ENCODE measurements around the gene ITPRID1.
A peak's percentile ranks its signal among the peaks of the same experiment; 100 is the strongest.
"Not testable (repeated sequence)": the region's sequence is repeated elsewhere in the genome, so short reads cannot be mapped to it uniquely, and the experiment has no call there.

Gene ITPRID1

DNA sequence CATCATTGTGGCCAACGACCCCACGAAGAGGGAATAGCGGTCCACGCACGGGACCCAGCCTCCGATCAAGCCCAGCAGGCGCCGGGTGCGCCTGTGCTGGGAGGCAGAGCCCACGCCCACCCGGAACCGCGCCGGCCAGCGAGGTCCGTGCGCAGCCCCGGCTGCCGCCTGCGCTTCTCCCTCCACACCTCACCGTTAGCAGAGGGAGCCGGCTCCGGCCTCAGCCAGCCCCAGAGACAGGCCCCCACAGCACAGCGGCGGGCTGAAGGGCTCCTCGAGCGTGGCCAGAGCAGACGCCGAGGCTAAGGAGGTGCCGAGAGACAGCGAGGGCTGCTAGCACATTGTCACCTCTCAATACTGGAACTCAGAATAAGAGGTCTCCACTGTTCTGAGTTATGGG, 3.6 kb downstream of the ITPRID1 start:
- DNase-seq: no peak

DNA sequence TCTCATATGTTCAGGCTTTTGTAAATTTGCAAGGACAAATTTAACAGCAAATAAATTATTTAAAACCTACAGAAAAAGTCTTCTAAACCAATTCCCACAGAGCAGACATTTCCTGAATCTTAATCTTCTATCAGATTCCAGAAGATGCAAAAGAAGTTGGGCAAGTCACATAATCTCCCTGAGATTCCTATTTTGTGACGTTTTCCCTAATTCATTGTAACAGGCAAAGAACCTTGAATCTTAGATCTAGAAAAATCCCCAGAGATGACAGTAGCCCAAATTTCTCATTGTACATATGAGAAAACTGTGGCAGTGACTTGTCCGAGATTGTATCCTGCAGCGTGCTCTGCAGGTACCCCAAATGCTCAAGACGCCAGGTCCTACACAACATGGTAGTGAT, 4.9 kb downstream of the ITPRID1 start:
- DNase-seq: no peak

DNA sequence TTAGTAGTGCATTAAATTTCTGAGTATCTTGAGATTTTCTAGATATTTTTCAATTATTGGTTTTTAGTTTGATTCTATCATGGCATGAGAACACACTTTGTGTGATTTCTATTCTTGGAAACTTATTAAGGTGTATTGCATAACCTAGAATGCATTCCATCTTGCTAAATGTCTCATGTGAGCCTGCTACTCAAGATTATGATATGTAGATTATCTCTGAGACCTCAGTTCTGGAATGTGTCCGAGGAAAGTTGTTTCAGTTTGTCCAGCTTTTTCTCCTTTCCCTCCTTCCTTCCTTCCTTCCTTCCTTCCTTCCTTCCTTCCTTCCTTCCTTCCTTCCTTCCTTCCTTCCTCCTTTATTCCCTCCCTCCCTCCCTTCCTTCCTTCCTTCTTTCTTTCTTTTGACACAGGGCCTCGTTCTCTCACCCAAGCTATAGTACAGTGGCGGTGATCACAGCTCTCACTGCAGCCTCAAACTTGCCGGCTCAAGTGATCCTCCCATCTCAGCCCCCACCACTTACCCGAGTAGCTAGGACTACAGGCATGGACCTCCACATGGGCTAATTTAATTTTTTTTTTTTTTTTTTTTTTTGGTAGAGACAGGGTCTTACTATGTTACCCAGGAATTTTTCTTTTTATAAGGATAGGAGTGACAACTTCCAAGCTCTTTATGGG, 7.6 kb downstream of the ITPRID1 start:
- no peak for DNase-seq

DNA sequence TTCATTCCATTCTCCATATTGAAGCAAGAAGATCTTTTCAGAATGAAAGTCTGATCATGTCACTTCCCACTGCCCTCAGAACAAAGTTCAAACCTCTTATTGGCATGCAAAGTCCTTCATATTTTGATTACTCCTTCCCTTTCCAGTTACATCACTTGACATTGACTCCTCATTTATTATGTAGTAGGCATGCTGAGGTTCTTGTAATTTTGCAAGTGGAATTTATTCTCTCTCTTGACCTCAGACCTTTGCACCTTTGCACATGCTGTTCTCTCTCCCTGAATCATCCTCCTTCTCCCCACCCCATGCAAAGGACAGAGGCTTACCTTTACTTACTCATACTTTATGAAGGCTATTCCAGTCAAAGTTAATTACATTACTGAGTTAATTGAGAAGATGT, 13.0 kb downstream of the ITPRID1 start:
- no peak for DNase-seq

DNA sequence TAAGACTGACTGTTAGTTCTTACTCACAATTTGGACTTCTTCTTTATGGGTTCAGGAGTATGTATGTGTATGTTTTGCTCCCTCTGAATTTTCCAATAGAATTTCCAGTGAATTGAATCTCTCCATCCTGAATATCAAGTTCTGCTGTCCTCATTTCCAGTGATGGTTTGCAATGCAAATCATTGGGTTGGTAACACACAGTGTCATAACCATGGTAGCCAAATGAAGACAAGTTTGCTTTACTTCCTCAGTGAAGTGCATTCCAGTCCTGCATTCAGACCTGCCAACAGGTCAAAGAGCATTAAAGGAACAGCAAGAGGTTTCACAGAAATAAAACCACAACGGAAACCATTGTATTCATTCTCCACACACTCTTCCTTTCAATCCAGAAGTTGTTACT, 15.2 kb downstream of the ITPRID1 start:
- DNase-seq: no peak

DNA sequence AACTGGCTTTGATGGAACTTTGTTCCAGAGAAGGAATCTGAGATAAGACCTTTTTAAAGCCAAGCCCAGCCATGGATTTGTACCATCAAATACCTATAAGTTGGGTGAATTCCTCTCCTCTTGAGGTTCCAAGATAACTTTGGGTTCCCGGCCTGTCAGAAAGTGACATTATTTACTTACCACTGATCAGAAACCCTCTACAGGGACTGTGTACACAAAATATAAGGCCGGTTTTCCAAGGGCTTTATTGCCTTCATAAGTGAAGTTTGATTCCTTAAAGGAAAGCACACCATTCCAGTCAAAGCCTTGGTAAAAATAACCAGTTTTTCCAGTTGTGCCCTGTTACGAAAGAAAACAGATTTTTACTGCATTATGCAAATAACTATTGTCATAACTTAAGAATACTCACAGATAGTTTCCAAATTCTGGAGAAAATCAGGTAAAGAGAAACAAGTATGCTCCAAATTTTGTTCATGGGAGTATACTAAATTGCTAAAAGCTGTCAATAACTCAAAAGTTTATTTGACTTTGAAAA, 26.8 kb downstream of the ITPRID1 start:
- not testable (repeated sequence) for DNase-seq

DNA sequence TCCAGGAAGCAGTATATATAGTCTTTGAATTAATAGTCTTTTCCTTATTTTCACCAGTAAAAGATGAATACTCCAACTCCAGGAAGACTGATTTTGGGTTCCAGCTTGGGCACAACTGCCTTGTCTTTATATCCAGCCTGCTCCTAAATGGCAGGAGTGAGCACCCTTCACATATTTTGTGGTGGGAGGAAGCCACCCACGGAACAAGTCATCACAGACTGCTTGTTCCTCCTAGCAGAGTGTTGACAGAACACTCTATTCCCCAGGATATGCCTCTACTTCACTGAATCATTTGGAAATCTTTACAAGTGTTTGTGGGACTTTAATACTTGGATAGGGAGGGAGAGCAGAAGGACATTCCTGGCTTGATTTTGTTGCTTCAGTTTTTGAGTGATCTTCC, 31.7 kb downstream of the ITPRID1 start:
- no peak for DNase-seq

DNA sequence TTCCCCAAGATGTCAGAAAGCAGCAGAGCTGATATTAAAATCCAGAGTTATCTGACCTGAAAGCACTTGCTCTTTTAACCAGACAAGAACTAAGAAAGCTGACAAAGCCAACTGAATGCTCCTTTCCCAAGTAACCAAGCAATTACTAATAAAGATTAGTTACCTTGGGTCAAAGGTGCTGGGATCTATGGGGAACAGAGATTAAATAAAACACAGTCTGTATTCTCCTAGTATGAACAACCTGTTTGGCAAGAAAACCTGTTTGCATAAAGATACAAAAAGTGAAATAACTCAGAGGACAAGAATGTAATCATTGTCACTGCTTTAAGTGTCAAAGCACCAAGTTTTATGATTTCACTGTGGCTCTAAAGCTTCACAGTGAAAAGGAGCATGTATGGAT, 35.7 kb downstream of the ITPRID1 start:
- DNase-seq: peak; percentile 6

DNA sequence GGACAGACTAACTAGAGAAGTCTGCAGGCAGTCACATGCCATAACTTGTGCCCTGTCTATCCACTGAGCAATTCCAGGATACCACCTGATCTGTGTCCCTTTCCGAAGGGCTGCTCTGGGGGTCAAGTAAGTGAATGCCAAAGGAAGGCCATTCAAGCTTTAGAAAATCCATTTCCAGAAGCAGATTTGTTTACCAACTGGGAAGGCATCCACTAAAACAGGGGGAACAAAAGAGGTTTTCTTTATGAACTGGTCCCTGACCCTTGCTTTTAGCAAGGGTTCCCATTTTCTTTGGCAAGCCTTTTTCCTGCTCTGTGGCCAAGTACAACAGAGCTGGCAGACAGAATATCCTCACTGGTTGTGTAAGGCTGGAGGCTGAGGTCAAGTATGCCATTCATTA, 36.5 kb downstream of the ITPRID1 start:
- peak; percentile 9 for DNase-seq

DNA sequence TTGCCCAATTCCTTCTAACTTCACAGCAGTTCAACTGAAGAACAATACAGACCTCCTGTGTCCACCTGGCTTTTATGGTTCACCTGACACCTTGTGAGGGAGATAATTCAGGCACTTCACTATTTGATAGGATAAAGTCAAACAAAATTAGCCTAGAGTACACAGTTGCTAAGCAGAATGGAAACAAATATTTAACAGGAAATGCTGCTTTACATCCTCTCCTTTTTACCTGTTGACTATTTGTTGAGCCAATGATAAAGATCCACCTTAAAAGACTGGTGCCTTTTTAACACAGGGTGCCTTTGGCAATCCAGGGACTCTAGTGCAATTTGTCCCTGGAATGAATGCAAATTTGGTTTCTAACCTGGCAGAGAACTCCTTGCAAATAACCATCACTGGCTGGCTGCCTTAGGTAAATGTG, 39.8 kb downstream of the ITPRID1 start:
- peak; percentile 95 for DNase-seq

DNA sequence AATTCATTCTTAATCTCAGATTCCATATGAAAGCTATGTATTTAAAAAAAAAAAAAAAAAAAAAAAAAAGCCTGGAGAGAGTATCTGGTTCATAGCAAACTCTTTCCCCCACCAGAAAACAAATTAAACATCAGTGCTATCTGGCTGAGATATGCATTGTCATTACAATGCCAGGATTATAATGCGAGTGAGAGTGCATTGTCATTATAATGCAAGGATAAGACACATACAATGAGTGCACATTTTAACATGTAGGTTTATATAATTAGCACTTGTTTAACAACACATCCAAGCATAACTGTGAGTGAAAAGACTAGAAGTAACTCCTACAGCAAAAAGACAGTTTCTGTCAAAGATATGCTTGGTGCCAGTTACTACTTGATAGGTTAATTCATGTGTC, 48.1 kb downstream of the ITPRID1 start:
- no peak for DNase-seq

DNA sequence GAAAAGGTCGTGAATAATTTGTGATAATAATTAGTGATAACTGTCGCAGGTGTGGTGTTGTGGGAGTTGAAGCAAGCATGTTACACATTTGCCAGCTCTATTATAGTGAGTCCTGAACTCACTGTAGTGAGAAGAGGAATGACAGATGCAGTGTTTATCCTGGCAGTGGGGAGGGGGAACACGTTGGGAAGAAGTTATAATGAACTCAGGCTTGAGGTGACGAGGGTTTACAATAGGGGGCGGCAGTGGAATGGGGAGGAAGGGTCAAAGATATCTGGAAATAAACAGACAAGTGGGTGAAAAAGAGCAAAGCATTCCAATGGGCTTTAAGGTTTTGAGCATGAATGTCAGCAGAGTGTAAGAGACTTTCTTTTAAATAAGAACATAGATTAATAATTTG, 49.6 kb downstream of the ITPRID1 start:
- DNase-seq: no peak

DNA sequence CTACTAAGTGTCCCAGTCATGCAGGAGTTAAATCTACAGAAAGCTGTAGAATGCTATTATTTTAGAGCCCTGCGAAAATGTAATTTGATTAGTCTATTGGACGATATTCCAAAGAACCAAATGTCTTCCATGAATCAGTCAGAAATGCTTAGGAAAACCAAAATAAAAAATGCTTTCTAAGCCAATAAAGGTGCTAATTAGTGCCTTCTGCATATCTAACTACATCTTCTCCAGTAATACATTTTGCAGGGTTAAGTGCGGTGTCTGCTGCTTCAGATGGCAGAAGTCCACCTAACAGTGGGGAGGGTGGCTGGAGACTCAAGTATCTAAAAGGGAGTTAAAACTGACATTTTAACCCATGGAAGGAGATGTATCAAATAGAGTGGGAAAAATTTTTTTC, 50.1 kb downstream of the ITPRID1 start:
- DNase-seq: no peak

DNA sequence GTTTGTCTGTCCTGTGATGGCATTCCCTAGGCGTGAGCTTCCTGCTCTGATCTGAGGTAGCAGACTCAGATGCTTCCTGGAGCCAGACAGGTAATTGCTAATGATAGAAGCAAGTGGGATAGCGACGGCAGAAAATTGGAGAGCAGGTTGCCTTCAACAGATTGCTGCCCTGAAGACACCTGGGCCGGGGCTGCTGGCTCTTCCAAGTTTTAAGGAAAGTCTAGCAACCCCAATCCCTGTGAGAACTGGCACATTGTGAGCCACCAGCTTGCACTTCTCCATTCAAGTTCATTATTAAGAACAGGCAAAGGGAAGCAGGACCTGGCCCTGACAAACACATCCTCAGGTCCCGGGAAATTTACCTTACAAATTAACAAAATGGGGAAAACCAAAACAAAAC, 50.8 kb downstream of the ITPRID1 start:
- peak; percentile 11 for DNase-seq

DNA sequence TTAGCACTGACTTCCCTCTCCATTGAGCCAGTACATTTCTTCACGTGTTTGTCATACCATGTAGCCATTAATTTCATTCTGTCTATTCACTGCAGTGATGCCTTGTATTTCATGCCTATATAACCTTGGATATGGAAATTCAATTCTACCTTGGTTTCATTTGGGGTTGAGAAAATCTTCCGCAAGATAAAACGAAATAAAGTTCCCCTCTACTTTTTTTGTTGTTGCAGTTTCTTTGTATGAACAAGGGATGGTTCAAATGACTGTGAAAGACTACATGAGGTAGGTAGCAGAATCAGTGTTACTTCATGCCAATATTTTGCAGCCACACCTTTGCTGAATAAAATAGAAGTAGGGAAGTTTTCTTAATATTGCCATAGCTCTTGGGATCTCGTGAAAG, 55.6 kb downstream of the ITPRID1 start:
- no peak for DNase-seq

DNA sequence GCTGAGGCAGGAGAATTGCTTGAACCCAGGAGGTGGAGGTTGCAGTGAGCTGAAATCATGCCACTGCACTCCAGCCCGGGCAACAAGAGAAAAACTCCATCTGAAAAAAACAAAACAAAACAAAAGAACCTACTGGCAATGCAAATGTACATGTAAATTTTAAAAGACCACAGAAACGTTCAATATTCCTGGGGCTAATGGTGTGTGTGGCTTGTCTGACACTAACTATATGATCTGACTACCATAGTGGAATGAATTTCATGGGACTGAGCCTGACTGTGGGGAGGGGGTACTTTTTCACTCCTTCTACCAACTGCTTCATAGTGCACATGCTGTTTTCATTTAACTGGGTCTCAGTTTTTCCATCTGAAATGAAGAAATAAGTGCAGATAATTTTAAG, 69.6 kb downstream of the ITPRID1 start:
- no peak for DNase-seq

DNA sequence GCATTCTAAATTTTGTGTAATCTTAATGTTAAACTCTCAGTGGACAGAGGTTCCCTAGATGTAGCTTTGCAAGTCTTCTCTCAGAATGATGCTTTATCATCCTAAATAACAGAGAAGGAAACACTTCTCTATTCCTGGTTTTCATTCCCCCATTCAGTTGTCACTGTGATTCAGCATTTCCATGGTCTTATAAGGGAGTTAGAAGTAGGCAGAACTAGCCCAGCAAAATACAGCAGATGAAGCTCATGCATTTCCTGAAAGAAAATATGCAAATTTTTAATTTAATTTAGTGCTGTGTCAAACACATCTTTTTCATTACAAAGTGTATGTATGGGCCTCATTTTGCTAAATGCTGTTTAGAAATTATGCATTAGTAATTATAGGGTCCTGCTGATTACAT, 70.1 kb downstream of the ITPRID1 start:
- DNase-seq: peak; percentile 46

DNA sequence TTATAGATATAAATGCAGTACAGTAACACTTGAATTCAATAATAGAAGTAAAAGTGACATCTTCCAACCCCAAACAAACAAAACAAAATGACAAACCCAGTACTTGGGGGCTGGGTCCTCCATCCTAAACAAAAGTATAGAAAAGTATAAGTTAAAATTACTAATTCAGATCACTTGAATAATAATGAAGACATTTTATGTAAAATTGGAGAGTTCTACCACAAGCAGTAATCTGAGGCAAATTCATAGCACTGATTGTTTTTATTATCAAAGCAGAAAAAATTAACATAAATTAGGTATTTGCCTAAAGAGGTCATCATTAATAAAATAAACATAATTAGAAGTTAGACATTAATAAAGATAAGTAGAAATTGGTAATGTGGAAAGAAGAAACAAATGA, 81.5 kb downstream of the ITPRID1 start:
- no peak for DNase-seq

DNA sequence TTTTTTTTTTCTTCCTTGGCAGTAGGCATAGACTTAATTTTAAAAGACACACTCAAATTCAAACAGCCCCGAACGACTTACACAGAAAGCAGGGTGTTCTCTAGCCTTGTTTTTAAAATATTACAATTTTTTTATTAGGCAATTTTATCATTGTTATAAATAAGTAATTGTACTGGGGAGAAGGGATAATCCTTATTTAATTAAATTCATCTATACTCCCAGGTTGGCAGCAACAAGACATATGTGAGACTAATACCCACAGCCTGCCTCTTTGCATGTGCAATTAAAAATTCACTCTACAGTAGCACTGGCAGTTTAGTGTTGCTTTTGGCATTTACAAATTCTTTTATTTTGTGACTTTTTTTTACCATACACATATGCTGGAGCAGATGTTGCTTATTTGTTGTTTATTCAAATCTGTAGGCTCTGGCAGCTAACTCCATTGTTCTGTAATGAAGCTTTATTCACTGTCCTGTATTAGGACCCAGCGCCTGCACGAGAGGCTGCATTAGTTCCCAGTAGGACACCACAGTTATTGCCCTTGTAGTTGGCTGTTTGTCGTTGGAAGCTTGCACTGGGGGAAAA, 88.2 kb downstream of the ITPRID1 start:
- DNase-seq: peak; percentile 79

DNA sequence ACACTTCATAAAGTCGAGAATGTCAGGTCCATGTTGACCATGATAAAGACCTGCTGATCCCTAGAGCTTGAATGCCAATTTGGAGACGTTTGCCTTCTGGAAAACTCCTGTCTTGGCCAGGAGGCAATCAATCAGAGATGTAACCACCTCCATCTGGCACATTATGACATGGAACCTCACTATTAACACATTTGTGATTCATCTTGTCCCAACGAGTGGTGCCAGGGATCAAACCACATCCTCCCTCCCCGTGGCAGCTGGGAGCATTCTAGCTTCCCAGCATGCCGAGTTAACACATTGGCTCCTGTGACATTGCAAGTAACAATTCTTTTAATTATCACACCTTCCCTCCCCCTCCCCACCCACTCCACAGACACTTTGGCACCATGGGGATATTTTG, 89.2 kb downstream of the ITPRID1 start:
- peak; percentile 94 for DNase-seq

DNA sequence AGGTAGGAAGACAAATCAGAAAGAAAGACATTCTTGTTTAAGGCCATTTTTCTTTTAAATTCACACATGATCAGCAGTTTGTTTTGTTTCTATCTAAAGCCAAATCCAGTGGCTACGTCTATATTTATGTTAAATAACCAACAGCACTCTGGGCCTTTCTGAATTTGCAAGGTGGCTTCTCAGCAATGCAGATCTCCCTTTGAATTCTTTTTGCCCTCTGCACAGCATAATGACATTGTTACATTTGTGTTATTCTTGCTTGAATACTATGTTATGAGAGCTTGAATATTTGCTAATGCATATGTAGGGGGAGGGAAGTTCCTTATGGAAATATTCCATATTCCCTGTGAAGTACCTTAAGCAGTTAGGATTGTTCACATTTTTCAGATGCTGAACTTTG, 99.7 kb downstream of the ITPRID1 start:
- DNase-seq: no peak

DNA sequence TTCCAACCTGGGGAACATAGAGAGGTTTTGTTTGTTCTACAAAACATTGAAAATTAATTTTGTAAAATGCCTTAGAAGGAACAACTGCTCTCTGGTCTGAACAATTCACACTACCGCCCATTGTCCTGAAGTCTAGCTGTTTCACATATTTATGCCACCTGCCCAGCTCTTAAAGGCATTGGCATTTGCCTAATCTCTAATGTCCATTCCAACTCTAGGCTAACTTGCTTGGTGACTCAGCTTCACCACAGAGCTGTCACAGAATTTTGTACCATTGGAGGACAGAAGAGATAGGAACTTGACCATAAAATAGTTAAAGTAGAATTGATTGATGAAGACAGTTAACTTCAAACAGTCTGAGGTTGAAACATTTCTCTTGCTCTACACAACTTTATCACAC, 119.6 kb downstream of the ITPRID1 start:
- DNase-seq: no peak

DNA sequence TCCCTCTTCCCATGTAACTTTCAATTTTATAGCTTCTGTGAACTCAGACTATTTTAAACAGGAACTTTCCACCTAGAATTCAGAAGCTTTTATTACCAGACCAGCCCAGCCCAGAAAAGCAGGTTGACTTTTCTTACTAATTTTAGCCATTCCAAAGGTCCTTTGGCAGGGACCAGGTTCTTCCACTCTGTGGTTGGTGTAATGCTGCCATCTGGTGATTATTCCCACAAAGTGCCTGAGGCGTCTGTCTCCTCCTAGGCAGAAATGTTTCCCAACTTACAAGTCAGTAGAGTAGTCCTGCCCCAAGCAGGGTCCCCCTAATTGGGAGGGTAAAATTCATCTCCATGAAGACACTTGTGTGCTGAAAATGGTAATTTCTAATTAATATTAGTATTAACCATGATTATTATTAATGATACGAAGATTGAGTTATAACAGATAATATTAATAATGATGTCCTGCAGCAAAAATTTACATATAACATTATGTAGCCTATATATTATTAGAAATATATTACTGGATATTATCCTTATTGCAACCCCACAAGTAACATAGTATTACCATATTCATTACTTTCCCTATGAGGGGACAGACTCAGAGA, 120.1 kb downstream of the ITPRID1 start:
- peak; percentile 82 for DNase-seq

DNA sequence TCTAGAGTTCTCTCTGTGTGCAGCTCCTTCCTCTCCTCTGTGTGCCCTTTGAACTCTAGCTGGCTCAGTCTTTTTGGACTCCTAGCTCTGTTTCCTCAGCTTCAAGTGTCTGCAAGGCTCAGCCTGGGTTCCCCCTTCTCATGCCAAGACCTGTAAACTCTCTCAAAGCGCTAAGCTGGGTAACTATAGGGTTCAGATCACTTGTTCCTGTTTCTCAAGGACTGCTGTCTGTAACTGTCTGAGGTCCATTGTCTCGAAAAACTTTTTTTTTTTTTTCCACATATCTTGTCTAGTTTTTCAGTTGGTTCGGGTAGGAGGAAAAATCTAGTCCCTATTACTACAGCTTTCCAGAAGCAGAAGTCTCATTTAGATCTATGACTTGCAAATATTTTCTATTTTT, 126.5 kb downstream of the ITPRID1 start:
- no peak for DNase-seq
